GM11168 (cell line): Measurements from ENCODE around the gene MFRP.

Experiments used
- in situ Hi-C: fragments of 300-500 bp; cut with MboI; formaldehyde crosslinking; loops from one replicate; pipeline ENCODE4 v1.12.0; 2022; ENCODE audit warnings: low sequenced_read_pairs; ENCODE audit not compliant: unreplicated experiment

MFRP gene

GRCh38 chr11:119300198-119300964, 46.1 kb downstream of the MFRP start:
- in situ Hi-C loops: no loop called here

- in situ Hi-C loops: no loop called here
These were observed 47.1 kb downstream of the MFRP start for GRCh38 chr11:119299416-119299815.

- in situ Hi-C loops: no loop called here
These were observed 47.8 kb downstream of the MFRP start for GRCh38 chr11:119298726-119299125.

GRCh38 chr11:119297938-119298337, 48.6 kb downstream of the MFRP start:
- in situ Hi-C loops: no loop called here

GRCh38 chr11:119295178-119295577, 51.3 kb downstream of the MFRP start:
- in situ Hi-C loops: no loop called here

GRCh38 chr11:119293461-119293860, 53.0 kb downstream of the MFRP start:
- in situ Hi-C loops: no loop called here

- in situ Hi-C loops: no loop called here
These were observed 55.5 kb downstream of the MFRP start for GRCh38 chr11:119290894-119291497.
